K562 (cell line): ENCODE data around the gene SSTR1. TPM values are rescaled to one million over a fixed set of nuclear protein-coding genes. Genes with fewer than 3 reads are reported as not detected.

Experiments
- ATAC-seq: fragments of 200-7000 bp; cut with Tn5 transposase; 3 replicates; pipeline ENCODE4 v1.9.1; 2020; ENCODE audit warnings: moderate library complexity
- BruUV-seq: library from RNA; stranded (reverse); fragments of 400-500 nt; replicated peaks from 2 replicates; lab custom pipeline; 2021; lab: Mats Ljungman, UMichigan
- CTCF ChIA-PET: fragments of 300-600 bp; formaldehyde crosslinking; extraction: SDS; loops from one replicate; lab custom pipeline; 2021; ENCODE audit warnings: low intra/inter-chr PET ratio; lab: Yijun Ruan, JAX
- POLR2A ChIA-PET: fragments of 300-600, 350-650 bp; sonication (Branson Sonifier 250); formaldehyde crosslinking; extraction: SDS; loops from one replicate; lab custom pipeline; 2021; ENCODE audit warnings: antibody characterized with exemption, inconsistent platforms; lab: Yijun Ruan, JAX
- DNase-seq, 4 experiments: peaks; one replicate each; pipeline versions ENCODE4 v3.0.0 to v3.0.0-alpha.2; 2011 to 2018; ENCODE audit warnings: low spot score in 3 of 4, mixed read lengths in 3 of 4; ENCODE audit errors: extremely low read depth in 1 of 4
- FAIRE-seq: peaks from 2 replicates; lab custom pipeline; 2011; peaks lifted over from hg19 to GRCh38; lab: Jason Lieb, UNC
- H2AFZ ChIP-seq: 2 replicates; pipeline ENCODE4 v1.6.0; 2011; ENCODE audit warnings: low read depth, low read length, control low read depth, inconsistent platforms
- H3K27ac ChIP-seq: fragments of 200-600 bp; 3 replicates; pipeline ENCODE4 v1.8.0; 2011; ENCODE audit warnings: low read depth, mild to moderate bottlenecking, control low read depth, inconsistent platforms, low read length, moderate library complexity, mixed read lengths; ENCODE audit errors: extremely low read depth
- H3K27me3 ChIP-seq, 2 experiments: fragments of 300-600 bp in 1 of 2; 2 replicates in 1 of 2; 3 replicates in 1 of 2; pipeline versions ENCODE4 v1.6.0 to v1.8.0; 2011; ENCODE audit warnings: inconsistent platforms in 2 of 2, low read length in 2 of 2, mild to moderate bottlenecking in 1 of 2, mixed read lengths in 1 of 2, moderate library complexity in 1 of 2; ENCODE audit not compliant: control insufficient read depth in 2 of 2, insufficient read depth in 2 of 2
- H3K36me3 ChIP-seq: fragments of 300-600 bp; 3 replicates; pipeline ENCODE4 v1.8.0; 2011; ENCODE audit warnings: mild to moderate bottlenecking, low read length, inconsistent platforms; ENCODE audit not compliant: control insufficient read depth, insufficient read depth
- H3K4me1 ChIP-seq, 2 experiments: fragments of 200-600 bp in 1 of 2; replicated peaks in 1 of 2; 2 replicates in 1 of 2; 3 replicates in 1 of 2; pipeline versions ENCODE4 v1.5.1 to v1.8.0; 2011; ENCODE audit warnings: inconsistent platforms in 2 of 2, low read length in 2 of 2, mild to moderate bottlenecking in 1 of 2, mixed read lengths in 1 of 2, moderate library complexity in 1 of 2; ENCODE audit not compliant: control insufficient read depth in 2 of 2, insufficient read depth in 2 of 2
- H3K4me2 ChIP-seq: 2 replicates; pipeline ENCODE4 v1.6.1; 2011; ENCODE audit warnings: low read length, control low read depth, inconsistent platforms, mixed read lengths; ENCODE audit not compliant: insufficient read depth
- H3K4me3 ChIP-seq: fragments of 200-600 bp; sonication (generic), shearing (Covaris generic); 2 replicates; pipeline ENCODE4 v1.5.1; 2016; ENCODE audit warnings: control low read depth, inconsistent platforms
- H3K79me2 ChIP-seq: fragments of 200-600 bp; 3 replicates; pipeline ENCODE4 v1.8.0; 2011; ENCODE audit warnings: low read length, inconsistent platforms; ENCODE audit not compliant: control insufficient read depth, insufficient read depth
- H3K9ac ChIP-seq, 2 experiments: 2 replicates each; pipeline versions ENCODE4 v1.6.0 to v1.6.1; 2011; ENCODE audit warnings: low read depth in 2 of 2, low read length in 2 of 2, control low read depth in 1 of 2, inconsistent platforms in 1 of 2, mild to moderate bottlenecking in 1 of 2, mixed read lengths in 1 of 2; ENCODE audit not compliant: insufficient read depth in 1 of 2
- H3K9me1 ChIP-seq: one replicate; pipeline ENCODE4 v1.6.0; 2011; ENCODE audit warnings: inconsistent platforms, mild to moderate bottlenecking, low read length, moderate library complexity; ENCODE audit not compliant: control insufficient read depth, insufficient read depth
- H3K9me3 ChIP-seq: replicated peaks from 2 replicates; pipeline ENCODE4 v1.5.1; 2011; ENCODE audit warnings: low read depth, low read length, inconsistent platforms; ENCODE audit not compliant: control insufficient read depth, insufficient read depth
- H4K20me1 ChIP-seq: replicated peaks from 2 replicates; pipeline ENCODE4 v1.6.1; 2011; ENCODE audit warnings: low read length, inconsistent platforms, mixed read lengths; ENCODE audit not compliant: control insufficient read depth, insufficient read depth
- ARID1B ChIP-seq: fragments of 450-650 bp; IDR thresholded peaks from 2 replicates; pipeline ENCODE4 v1.6.1; 2016; ENCODE audit warnings: antibody characterized with exemption, mild to moderate bottlenecking, inconsistent platforms
- ATF1 ChIP-seq, 2 experiments: fragments of 450-650 bp in 1 of 2; IDR thresholded peaks; 2 replicates each; pipeline ENCODE4 v1.6.1; 2016; ENCODE audit warnings: missing compliant biosample characterization in 1 of 2, missing genetic modification characterization in 1 of 2
- KDM1A ChIP-seq, 2 experiments: fragments of 450-650 bp; IDR thresholded peaks; 2 replicates each; pipeline ENCODE4 v1.6.1; 2016; ENCODE audit warnings: mild to moderate bottlenecking in 2 of 2
- WGBS: fragments of 100-300 bp; shearing (Covaris generic); methylation state at CpG from one replicate; pipeline ENCODE4 v1.1.6; 2016; ENCODE audit warnings: low coverage, mixed read lengths; ENCODE audit not compliant: insufficient coverage; ENCODE audit errors: missing lambda C conversion rate; 5-methylcytosine and 5-hydroxymethylcytosine counted together
- in situ Hi-C: fragments of 300-500 bp; cut with MboI; formaldehyde crosslinking; loops from 4 replicates; pipeline ENCODE4 v1.15.0; 2018; ENCODE audit warnings: inconsistent platforms, mixed read lengths
- intact Hi-C: fragments of 100-400 bp; cut with micrococcal nuclease; formaldehyde crosslinking; loops from 2 replicates; pipeline ENCODE4 v1.14.2; 2022
- polyA plus RNA-seq, 8 experiments: library from polyadenylated mRNA; depleted of rRNA in 4 of 8; stranded (reverse) in 5 of 8; unstranded in 3 of 8; fragments of >200 nt; fragmentation: Nextera tagmentation in 2 of 8; fragmentation: Illumina TruSeq in 1 of 8; extraction: Ambion mirVana in 2 of 8; extraction: Trizol in 1 of 8; gene quantifications; 2 replicates each; pipeline versions ENCODE4 v1.2.1 to v1.2.3, GENCODE V29; 2011 to 2014; ENCODE audit warnings: inconsistent platforms in 1 of 8, missing spikeins in 1 of 8
- total RNA-seq, 7 experiments: library from RNA; depleted of rRNA in 6 of 7; stranded (reverse); fragments of >200 nt in 6 of 7; fragmentation: Illumina TruSeq in 2 of 7; extraction: Trizol in 2 of 7; gene quantifications; 2 replicates each; pipeline versions ENCODE4 v1.2.1 to v1.2.3, GENCODE V29; 2011 to 2021; ENCODE audit warnings: low replicate concordance in 1 of 7
- TF ChIP-seq, protein P1 (sequence below): fragments of 450-650 bp; IDR thresholded peaks from 2 replicates; pipeline ENCODE4 v1.6.1; 2016; ENCODE audit warnings: mild to moderate bottlenecking, moderate library complexity

SSTR1 gene
- total and polyA plus RNA-seq, 9 of the 15 experiments (the other 6 are each of a cell fraction or from before 2014, with no cell fraction given) = not detected

DNA sequence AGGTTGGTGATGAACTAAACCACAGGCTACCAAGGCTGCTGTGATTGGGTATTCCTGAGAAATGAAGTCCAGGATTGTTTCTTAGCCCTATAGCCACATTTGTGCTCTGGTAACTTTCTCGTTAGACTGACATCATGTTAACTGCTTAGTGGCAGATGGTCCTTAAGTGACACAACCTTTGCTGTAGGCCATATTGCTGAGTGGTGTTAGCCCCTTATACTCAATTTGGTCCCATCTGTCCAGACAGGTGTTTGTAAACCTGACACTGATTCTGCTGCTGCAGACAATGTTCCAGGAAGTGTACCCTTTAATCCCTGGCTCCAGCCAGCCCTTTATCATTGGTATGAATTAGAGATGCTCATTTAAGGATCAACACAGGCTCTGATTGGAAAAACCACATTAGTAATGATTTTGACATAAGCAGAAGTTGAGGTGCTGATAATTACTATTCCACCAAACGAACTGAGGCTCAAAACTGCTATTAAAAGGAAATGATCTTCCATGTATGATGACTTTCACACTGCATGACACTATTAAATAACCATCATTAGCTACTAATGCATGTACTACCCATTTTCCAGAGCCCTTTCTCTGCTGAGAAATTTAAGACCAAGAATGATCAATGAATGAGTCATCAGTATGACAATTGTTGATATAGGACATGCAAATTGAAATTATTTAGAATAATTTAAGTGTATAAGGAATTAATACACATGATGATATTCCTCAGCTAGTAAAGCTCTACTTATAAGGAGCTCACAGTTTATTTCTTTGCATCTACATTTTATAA is 3.6 kb upstream of the SSTR1 start:
- no peak for TF ChIP-seq ATF1 (CRISPR knock-in tag; IDR thresholded peaks at IDR 0.05)
- no peak for TF ChIP-seq ATF1 (tag; IDR thresholded peaks at IDR 0.05)
- BruUV-seq = no TSS peak
- DNase-seq (no peak), FAIRE-seq (no peak), ATAC-seq (no peak)
- WGBS = 0% methylated on average over 2 of the region's 2 CpGs
- ChIA-PET CTCF (no interaction called here), POLR2A (no interaction called here)
- H2AFZ ChIP-seq = no peak overlapping the region
- no peaks in the 10 kb centered on the region for H3K36me3 ChIP-seq
- H3K4me1 ChIP-seq = no peaks in the 10 kb centered on the region
- in situ Hi-C loops = no loop called here
- H3K9me3 ChIP-seq = no peaks in the 10 kb centered on the region
- no peaks in the 10 kb centered on the region for H3K79me2 ChIP-seq
- H3K4me3 ChIP-seq = no peak overlapping the region
- H3K4me2 ChIP-seq = no peak overlapping the region
- intact Hi-C loops = no loop called here
- no peaks in the 10 kb centered on the region for H3K27me3 ChIP-seq
- H3K9ac ChIP-seq = no peak overlapping the region
- H3K9me1 ChIP-seq = no peaks in the 10 kb centered on the region
- no peak overlapping the region for H3K27ac ChIP-seq
- H4K20me1 ChIP-seq = no peaks in the 10 kb centered on the region

DNA sequence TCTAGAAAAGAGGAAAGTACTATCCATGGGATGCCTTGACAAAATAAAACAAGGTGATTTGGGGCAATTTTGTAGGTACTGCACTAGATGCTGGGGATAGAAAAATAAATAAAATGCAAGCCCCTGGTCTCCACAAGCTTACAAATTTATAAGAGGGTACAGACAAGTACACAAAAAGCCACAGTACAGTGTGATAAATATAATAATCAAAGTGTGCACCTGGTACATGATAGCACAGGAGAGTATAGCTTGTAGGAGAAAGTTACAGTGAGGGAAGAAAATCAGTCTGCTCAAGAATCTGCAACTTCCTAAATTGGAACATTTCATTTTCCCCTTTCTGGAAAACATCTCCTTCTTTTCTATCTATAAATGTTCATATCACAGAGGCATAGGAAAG is 3.0 kb upstream of the SSTR1 start:
- ATAC-seq (no peak), FAIRE-seq (no peak), DNase-seq (no peak)
- in situ Hi-C loops = no loop called here
- H3K9ac ChIP-seq = no peak overlapping the region
- no peaks in the 10 kb centered on the region for H3K9me3 ChIP-seq
- ChIA-PET POLR2A (no interaction called here), CTCF (no interaction called here)
- H3K27ac ChIP-seq = no peak overlapping the region
- intact Hi-C loops = no loop called here
- no peaks in the 10 kb centered on the region for H3K36me3 ChIP-seq
- no peaks in the 10 kb centered on the region for H3K9me1 ChIP-seq
- no peaks in the 10 kb centered on the region for H4K20me1 ChIP-seq
- H2AFZ ChIP-seq = no peak overlapping the region
- H3K79me2 ChIP-seq = no peaks in the 10 kb centered on the region
- no peaks in the 10 kb centered on the region for H3K27me3 ChIP-seq
- no peaks in the 10 kb centered on the region for H3K4me1 ChIP-seq
- no peak overlapping the region for H3K4me2 ChIP-seq
- BruUV-seq = no TSS peak
- no peak overlapping the region for H3K4me3 ChIP-seq
- TF ChIP-seq, protein P1, sequence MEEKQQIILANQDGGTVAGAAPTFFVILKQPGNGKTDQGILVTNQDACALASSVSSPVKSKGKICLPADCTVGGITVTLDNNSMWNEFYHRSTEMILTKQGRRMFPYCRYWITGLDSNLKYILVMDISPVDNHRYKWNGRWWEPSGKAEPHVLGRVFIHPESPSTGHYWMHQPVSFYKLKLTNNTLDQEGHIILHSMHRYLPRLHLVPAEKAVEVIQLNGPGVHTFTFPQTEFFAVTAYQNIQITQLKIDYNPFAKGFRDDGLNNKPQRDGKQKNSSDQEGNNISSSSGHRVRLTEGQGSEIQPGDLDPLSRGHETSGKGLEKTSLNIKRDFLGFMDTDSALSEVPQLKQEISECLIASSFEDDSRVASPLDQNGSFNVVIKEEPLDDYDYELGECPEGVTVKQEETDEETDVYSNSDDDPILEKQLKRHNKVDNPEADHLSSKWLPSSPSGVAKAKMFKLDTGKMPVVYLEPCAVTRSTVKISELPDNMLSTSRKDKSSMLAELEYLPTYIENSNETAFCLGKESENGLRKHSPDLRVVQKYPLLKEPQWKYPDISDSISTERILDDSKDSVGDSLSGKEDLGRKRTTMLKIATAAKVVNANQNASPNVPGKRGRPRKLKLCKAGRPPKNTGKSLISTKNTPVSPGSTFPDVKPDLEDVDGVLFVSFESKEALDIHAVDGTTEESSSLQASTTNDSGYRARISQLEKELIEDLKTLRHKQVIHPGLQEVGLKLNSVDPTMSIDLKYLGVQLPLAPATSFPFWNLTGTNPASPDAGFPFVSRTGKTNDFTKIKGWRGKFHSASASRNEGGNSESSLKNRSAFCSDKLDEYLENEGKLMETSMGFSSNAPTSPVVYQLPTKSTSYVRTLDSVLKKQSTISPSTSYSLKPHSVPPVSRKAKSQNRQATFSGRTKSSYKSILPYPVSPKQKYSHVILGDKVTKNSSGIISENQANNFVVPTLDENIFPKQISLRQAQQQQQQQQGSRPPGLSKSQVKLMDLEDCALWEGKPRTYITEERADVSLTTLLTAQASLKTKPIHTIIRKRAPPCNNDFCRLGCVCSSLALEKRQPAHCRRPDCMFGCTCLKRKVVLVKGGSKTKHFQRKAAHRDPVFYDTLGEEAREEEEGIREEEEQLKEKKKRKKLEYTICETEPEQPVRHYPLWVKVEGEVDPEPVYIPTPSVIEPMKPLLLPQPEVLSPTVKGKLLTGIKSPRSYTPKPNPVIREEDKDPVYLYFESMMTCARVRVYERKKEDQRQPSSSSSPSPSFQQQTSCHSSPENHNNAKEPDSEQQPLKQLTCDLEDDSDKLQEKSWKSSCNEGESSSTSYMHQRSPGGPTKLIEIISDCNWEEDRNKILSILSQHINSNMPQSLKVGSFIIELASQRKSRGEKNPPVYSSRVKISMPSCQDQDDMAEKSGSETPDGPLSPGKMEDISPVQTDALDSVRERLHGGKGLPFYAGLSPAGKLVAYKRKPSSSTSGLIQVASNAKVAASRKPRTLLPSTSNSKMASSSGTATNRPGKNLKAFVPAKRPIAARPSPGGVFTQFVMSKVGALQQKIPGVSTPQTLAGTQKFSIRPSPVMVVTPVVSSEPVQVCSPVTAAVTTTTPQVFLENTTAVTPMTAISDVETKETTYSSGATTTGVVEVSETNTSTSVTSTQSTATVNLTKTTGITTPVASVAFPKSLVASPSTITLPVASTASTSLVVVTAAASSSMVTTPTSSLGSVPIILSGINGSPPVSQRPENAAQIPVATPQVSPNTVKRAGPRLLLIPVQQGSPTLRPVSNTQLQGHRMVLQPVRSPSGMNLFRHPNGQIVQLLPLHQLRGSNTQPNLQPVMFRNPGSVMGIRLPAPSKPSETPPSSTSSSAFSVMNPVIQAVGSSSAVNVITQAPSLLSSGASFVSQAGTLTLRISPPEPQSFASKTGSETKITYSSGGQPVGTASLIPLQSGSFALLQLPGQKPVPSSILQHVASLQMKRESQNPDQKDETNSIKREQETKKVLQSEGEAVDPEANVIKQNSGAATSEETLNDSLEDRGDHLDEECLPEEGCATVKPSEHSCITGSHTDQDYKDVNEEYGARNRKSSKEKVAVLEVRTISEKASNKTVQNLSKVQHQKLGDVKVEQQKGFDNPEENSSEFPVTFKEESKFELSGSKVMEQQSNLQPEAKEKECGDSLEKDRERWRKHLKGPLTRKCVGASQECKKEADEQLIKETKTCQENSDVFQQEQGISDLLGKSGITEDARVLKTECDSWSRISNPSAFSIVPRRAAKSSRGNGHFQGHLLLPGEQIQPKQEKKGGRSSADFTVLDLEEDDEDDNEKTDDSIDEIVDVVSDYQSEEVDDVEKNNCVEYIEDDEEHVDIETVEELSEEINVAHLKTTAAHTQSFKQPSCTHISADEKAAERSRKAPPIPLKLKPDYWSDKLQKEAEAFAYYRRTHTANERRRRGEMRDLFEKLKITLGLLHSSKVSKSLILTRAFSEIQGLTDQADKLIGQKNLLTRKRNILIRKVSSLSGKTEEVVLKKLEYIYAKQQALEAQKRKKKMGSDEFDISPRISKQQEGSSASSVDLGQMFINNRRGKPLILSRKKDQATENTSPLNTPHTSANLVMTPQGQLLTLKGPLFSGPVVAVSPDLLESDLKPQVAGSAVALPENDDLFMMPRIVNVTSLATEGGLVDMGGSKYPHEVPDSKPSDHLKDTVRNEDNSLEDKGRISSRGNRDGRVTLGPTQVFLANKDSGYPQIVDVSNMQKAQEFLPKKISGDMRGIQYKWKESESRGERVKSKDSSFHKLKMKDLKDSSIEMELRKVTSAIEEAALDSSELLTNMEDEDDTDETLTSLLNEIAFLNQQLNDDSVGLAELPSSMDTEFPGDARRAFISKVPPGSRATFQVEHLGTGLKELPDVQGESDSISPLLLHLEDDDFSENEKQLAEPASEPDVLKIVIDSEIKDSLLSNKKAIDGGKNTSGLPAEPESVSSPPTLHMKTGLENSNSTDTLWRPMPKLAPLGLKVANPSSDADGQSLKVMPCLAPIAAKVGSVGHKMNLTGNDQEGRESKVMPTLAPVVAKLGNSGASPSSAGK = no peak
- no peak for TF ChIP-seq ARID1B
- TF ChIP-seq KDM1A (IDR thresholded peaks at IDR 0.05) = no peak
